BJ (cell line): ENCODE results near the gene CCNL2. TPM values are rescaled to one million over a fixed set of nuclear protein-coding genes. Genes with fewer than 3 reads are reported as not detected.

Experiments used
- CTCF ChIA-PET: fragments of 350-600 bp; formaldehyde crosslinking; extraction: SDS; loops from one replicate; lab custom pipeline; 2021; ENCODE audit warnings: antibody characterized with exemption, inconsistent platforms; lab: Yijun Ruan, JAX
- POLR2A ChIA-PET: fragments of 300-600 bp; sonication (Branson Sonifier 250); formaldehyde crosslinking; extraction: SDS; loops from one replicate; lab custom pipeline; 2021; ENCODE audit warnings: antibody characterized with exemption; lab: Charles Lee
- DNase-seq: peaks from one replicate; pipeline ENCODE4 v3.0.0-alpha.2; 2011; ENCODE audit warnings: low read depth
- H3K27me3 ChIP-seq: 2 replicates; pipeline ENCODE4 v1.6.0; 2011; ENCODE audit warnings: low read length; ENCODE audit not compliant: control insufficient read depth, insufficient read depth
- H3K36me3 ChIP-seq: 2 replicates; pipeline ENCODE4 v1.5.1; 2011; ENCODE audit warnings: low read length; ENCODE audit not compliant: control insufficient read depth, insufficient read depth
- H3K4me3 ChIP-seq: 2 replicates; pipeline ENCODE4 v1.5.1; 2011; ENCODE audit warnings: low read depth, mild to moderate bottlenecking, control low read depth, low read length
- CTCF ChIP-seq: IDR thresholded peaks from 2 replicates; pipeline ENCODE4 v1.5.1; 2011; ENCODE audit warnings: low read depth, mild to moderate bottlenecking, control low read depth, inconsistent platforms, low read length, moderate library complexity; ENCODE audit not compliant: insufficient read depth
- polyA plus RNA-seq: library from polyadenylated mRNA; depleted of rRNA; stranded (reverse); fragments of >200 nt; gene quantifications from 2 replicates; pipeline ENCODE4 v1.2.3, GENCODE V29; 2011

Gene CCNL2
- polyA plus RNA-seq, 1 experiment: 175 TPM

- peak; percentile 52 for TF ChIP-seq CTCF
- H3K27me3 ChIP-seq: no peaks in the 10 kb centered on the region
- peak within 1 kb of the TSS; percentile 78 for H3K4me3 ChIP-seq
- ChIA-PET POLR2A (no interaction called here), CTCF (interaction anchor here (1.7 to 2.1 kb wide), 2 partner anchors 8 to 23 kb away, joined by 8 to 46 read pairs; partner anchors contain the start of gene AURKAIP1)
- H3K36me3 ChIP-seq: peaks cover 25% of the 10 kb centered on the region
- no peak for DNase-seq
Measured at GRCh38 chr1:1349256-1350012, 49.7 kb downstream of the CCNL2 start, which contains the start of gene DVL1. Gene DVL1 (minus strand): TSS chr1:1349418. CDS start chr1:1349065, 353 bp downstream.

- H3K27me3 ChIP-seq: no peaks in the 10 kb centered on the region
- DNase-seq: no peak
- peak overlapping the region; percentile 78 for H3K4me3 ChIP-seq
- peaks cover 18% of the 10 kb centered on the region for H3K36me3 ChIP-seq
- ChIA-PET CTCF (interaction anchor here (0.5 to 3.6 kb wide), 15 partner anchors 9 to 346 kb away, joined by 3 to 46 read pairs (median 4); partner anchors contain the start of genes AURKAIP1 and CCNL2), POLR2A (no interaction called here)
- no peak for TF ChIP-seq CTCF
Measured at GRCh38 chr1:1348420-1349255, 50.5 kb downstream of the CCNL2 start.

- Histone ChIP-seq H3K36me3 (peaks cover 13% of the 10 kb centered on the region), H3K27me3 (no peaks in the 10 kb centered on the region), H3K4me3 (peak overlapping the region; percentile 78)
- no peak for DNase-seq
- POLR2A ChIA-PET: interaction anchor here (0.5 to 0.7 kb wide), 2 partner anchors 268 to 288 kb away, joined by 4 to 8 read pairs; partner anchors contain the start of gene MIB2
- CTCF ChIA-PET: interaction anchor here (0.5 to 3.6 kb wide), 16 partner anchors 10 to 345 kb away, joined by 3 to 46 read pairs (median 4); partner anchors contain the start of genes AURKAIP1 and CCNL2
- no peak for TF ChIP-seq CTCF
Measured at GRCh38 chr1:1347663-1348419, 51.3 kb downstream of the CCNL2 start.

- Histone ChIP-seq H3K27me3 (no peaks in the 10 kb centered on the region), H3K4me3 (peak overlapping the region; percentile 78), H3K36me3 (peaks cover 8% of the 10 kb centered on the region)
- ChIA-PET CTCF (interaction anchor here (1.0 to 3.6 kb wide), 8 partner anchors 11 to 225 kb away, joined by 4 to 46 read pairs (median 8); partner anchors contain the start of gene AURKAIP1), POLR2A (interaction anchor here (0.5 to 0.7 kb wide), 2 partner anchors 268 to 287 kb away, joined by 4 to 8 read pairs; partner anchors contain the start of gene MIB2)
- no peak for TF ChIP-seq CTCF
- no peak for DNase-seq
Measured at GRCh38 chr1:1347026-1347595, 52.0 kb downstream of the CCNL2 start.
